Small intestine (tissue), 7 donors: ENCODE measurements around the gene NCBP3. TPM values are rescaled to one million over a fixed set of nuclear protein-coding genes. Genes with fewer than 3 reads are reported as not detected.

Experiments used
- DNase-seq, 2 donors: peaks; one replicate each; pipeline versions ENCODE4 v3.0.0 to v3.0.0-alpha.2; 2013
- FAIRE-seq: peaks from 2 replicates; lab custom pipeline; 2012; peaks lifted over from hg19 to GRCh38; lab: Jason Lieb, UNC
- H3K27ac ChIP-seq, 3 donors: one replicate each; pipeline ENCODE4 v1.5.1; 2013; ENCODE audit warnings: low read length in 2 of 3, mild to moderate bottlenecking in 2 of 3, control low read depth in 1 of 3, inconsistent platforms in 1 of 3, low read depth in 1 of 3, moderate library complexity in 1 of 3
- H3K27me3 ChIP-seq, 3 donors: one replicate each; pipeline ENCODE4 v1.6.1; 2013; ENCODE audit warnings: low read length in 3 of 3, inconsistent platforms in 1 of 3; ENCODE audit not compliant: control insufficient read depth in 3 of 3, insufficient read depth in 3 of 3
- H3K36me3 ChIP-seq, 3 donors: one replicate each; pipeline ENCODE4 v1.6.1; 2013; ENCODE audit warnings: low read length in 3 of 3, inconsistent platforms in 1 of 3, low read depth in 1 of 3, mild to moderate bottlenecking in 1 of 3, moderate library complexity in 1 of 3; ENCODE audit not compliant: control insufficient read depth in 3 of 3, insufficient read depth in 2 of 3
- H3K4me1 ChIP-seq, 3 donors: one replicate each; pipeline ENCODE4 v1.6.1; 2013; ENCODE audit warnings: low read length in 2 of 3, inconsistent platforms in 1 of 3, low read depth in 1 of 3, mild to moderate bottlenecking in 1 of 3, moderate library complexity in 1 of 3; ENCODE audit not compliant: control insufficient read depth in 3 of 3, insufficient read depth in 2 of 3
- H3K4me3 ChIP-seq, 3 donors: one replicate each; pipeline ENCODE4 v1.5.1; 2013; ENCODE audit warnings: low read length in 3 of 3, control low read depth in 1 of 3, inconsistent platforms in 1 of 3, low read depth in 1 of 3, mild to moderate bottlenecking in 1 of 3, moderate library complexity in 1 of 3
- H3K9me3 ChIP-seq, 2 donors: one replicate each; pipeline ENCODE4 v1.6.1; 2013; ENCODE audit warnings: low read depth in 1 of 2, low read length in 1 of 2; ENCODE audit not compliant: control insufficient read depth in 2 of 2, insufficient read depth in 1 of 2
- WGBS, 3 donors: extraction: QIAGEN DNeasy Blood & Tissue Kit; methylation state at CpG; one replicate each; pipeline ENCODE4 v1.1.7; 2013; 5-methylcytosine and 5-hydroxymethylcytosine counted together
- polyA plus RNA-seq, 4 donors: library from polyadenylated mRNA; stranded (reverse) in 3 of 4; unstranded in 1 of 4; fragments of 200-250 nt in 3 of 4; fragments of 120-200 nt in 1 of 4; gene quantifications; one replicate each; pipeline versions ENCODE4 v1.2.1 to v1.2.3, GENCODE V29; 2013
- donor health status: healthy with polysubstance abuse.
- donor health status: control.
- donor health status: control.
- donor health status: Bipolar disorder and iron deficiency.
- donor health status: healthy.

NCBP3 gene
- polyA plus RNA-seq, 4 donors: 14.9 to 64.3 (median 21.2) TPM

DNA sequence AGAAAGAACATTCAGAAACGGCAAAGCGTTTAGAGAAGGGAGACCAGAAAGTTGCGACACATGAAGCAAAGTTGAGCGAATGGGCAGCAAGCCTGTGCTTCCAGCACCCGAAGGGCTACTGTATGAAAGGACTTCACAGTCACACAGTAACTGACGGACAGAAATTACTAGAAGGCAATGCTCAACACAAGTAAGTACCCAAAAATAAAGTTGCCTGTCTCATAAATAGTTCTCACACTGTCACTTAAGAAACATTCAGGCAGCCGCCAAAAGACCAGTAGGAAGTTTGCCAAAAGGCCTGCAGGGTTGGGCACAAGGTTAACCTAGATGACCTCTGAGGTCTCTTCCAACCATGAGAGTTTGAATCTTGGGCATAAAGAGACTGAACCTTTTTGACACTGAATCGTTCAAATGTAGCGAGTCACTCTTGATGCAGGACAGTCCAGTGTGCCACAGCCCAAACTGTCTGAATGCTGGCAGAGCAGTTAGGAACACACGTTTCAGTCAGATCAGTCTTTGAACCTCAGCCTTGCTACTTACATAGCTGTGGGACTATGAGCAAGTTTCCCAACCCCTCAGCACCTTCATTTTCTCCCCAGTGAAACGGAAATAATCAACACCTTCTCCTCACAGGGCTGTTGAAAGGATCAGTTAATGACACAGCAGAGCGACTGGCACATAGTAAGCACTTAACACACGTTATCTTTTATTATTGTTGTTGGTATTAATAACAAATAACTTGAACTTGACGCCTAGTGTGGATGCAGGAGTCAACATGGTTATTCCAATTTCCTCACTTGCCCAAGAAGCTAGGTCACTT lies 10.4 kb downstream of the NCBP3 start:
- H3K4me3 ChIP-seq: no peak overlapping the region
- peaks cover 2 to 50% (median 4%) of the 10 kb centered on the region in 3 donors for H3K36me3 ChIP-seq
- FAIRE-seq (no peak), DNase-seq (no peak)
- peak overlapping the region in 1 of 3 donors; percentile 46 for H3K27ac ChIP-seq
- no peaks in the 10 kb centered on the region for H3K9me3 ChIP-seq
- 82 to 88% (median 88%) methylated on average over 14 of the region's 14 CpGs for whole genome bisulfite sequencing, 3 donors
- H3K4me1 ChIP-seq: peaks cover 0 to 22% (median 2%) of the 10 kb centered on the region in 3 donors
- no peaks in the 10 kb centered on the region for H3K27me3 ChIP-seq

- Histone ChIP-seq H3K4me3 (no peak overlapping the region), H3K9me3 (no peaks in the 10 kb centered on the region), H3K36me3 (peaks cover 2 to 52% (median 4%) of the 10 kb centered on the region in 3 donors), H3K27ac (peak overlapping the region in 1 of 3 donors; percentile 46), H3K4me1 (peaks cover 0 to 18% (median 2%) of the 10 kb centered on the region in 3 donors), H3K27me3 (no peaks in the 10 kb centered on the region)
- FAIRE-seq (no peak), DNase-seq (no peak)
- WGBS, 3 donors: 87 to 94% (median 92%) methylated on average over 4 of the region's 4 CpGs
Measured at GRCh38 chr17:3834811-3835210, 11.2 kb downstream of the NCBP3 start.

- H3K36me3 ChIP-seq: peaks cover 5 to 40% (median 13%) of the 10 kb centered on the region in 3 donors
- 85 to 91% (median 87%) methylated on average over 7 of the region's 7 CpGs for WGBS, 3 donors
- FAIRE-seq: no peak
- DNase-seq: no peak
- no peaks in the 10 kb centered on the region for H3K9me3 ChIP-seq
- H3K4me1 ChIP-seq: peaks cover 0 to 4% (median 0%) of the 10 kb centered on the region in 3 donors
- H3K27me3 ChIP-seq: no peaks in the 10 kb centered on the region
- no peak overlapping the region for H3K4me3 ChIP-seq
- peak overlapping the region in 2 of 3 donors; percentile 41 to 76 for H3K27ac ChIP-seq
Measured at GRCh38 chr17:3828852-3829232, 17.2 kb downstream of the NCBP3 start.

DNA sequence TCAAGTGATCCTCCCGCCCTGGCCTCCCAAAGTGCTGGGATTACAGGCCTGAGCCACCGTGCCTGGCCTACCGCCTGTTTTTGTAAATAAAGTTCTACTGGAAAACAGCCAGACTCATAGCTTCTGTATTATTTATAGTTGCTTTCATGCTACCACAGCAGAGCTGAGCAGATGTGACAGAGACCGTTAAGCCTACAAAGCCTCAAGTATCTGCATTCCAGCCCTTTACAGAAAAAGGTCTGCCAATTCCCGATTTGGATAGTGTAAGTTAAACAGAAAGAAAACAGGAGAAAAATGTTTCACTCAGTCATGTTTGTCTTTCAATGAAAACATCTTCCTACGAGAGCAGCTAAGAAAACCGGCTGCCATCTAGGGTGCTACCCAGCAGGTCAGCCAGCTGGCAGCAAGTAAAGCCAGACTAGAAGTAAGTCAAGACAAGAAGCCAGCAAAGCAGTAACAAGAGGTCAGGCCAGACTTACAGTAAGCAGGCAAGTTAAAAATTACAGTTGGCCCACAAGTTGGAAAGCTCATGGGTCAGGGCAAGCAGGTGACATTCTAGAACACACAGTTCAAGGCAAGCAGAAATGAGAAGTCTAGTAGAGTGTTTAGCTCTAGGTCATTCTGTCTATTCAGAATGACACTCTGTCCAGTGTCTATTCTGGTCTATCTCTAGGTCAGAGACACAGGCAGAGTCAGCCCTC lies 17.7 kb downstream of the NCBP3 start:
- DNase-seq (peak; percentile 9 to 26), FAIRE-seq (no peak)
- H3K4me3 ChIP-seq: no peak overlapping the region
- 65 to 79% (median 76%) methylated on average over 7 of the region's 7 CpGs for WGBS, 3 donors
- peaks cover 0 to 4% (median 0%) of the 10 kb centered on the region in 3 donors for H3K4me1 ChIP-seq
- H3K27ac ChIP-seq: peak overlapping the region in 2 of 3 donors; percentile 53 to 76
- peaks cover 9 to 43% (median 17%) of the 10 kb centered on the region in 3 donors for H3K36me3 ChIP-seq
- H3K27me3 ChIP-seq: no peaks in the 10 kb centered on the region
- H3K9me3 ChIP-seq: no peaks in the 10 kb centered on the region

GRCh38 chr17:3827124-3827773 lies 18.8 kb downstream of the NCBP3 start:
- FAIRE-seq (no peak), DNase-seq (peak; percentile 74 to 75)
- Histone ChIP-seq H3K36me3 (peaks cover 11 to 44% (median 17%) of the 10 kb centered on the region in 3 donors), H3K27ac (no peak overlapping the region), H3K4me1 (peaks cover 0 to 4% (median 0%) of the 10 kb centered on the region in 3 donors), H3K4me3 (no peak overlapping the region), H3K9me3 (no peaks in the 10 kb centered on the region), H3K27me3 (no peaks in the 10 kb centered on the region)
- 42 to 53% (median 46%) methylated on average over 6 of the region's 6 CpGs for WGBS, 3 donors

- 89 to 96% (median 93%) methylated on average over 4 of the region's 4 CpGs for WGBS, 3 donors
- no peak for FAIRE-seq
- peaks cover 11 to 47% (median 19%) of the 10 kb centered on the region in 3 donors for H3K36me3 ChIP-seq
Measured at GRCh38 chr17:3826191-3826590, 19.9 kb downstream of the NCBP3 start.

GRCh38 chr17:3821101-3821500 lies 24.9 kb downstream of the NCBP3 start:
- peaks cover 9 to 50% (median 17%) of the 10 kb centered on the region in 3 donors for H3K36me3 ChIP-seq
- no peak overlapping the region for H3K4me3 ChIP-seq
- H3K27me3 ChIP-seq: no peaks in the 10 kb centered on the region
- no peaks in the 10 kb centered on the region for H3K9me3 ChIP-seq
- no peak overlapping the region for H3K27ac ChIP-seq
- 92 to 97% (median 96%) methylated on average over 9 of the region's 9 CpGs for WGBS, 3 donors
- DNase-seq (no peak), FAIRE-seq (no peak)
- H3K4me1 ChIP-seq: no peaks in the 10 kb centered on the region

More at GRCh38 chr17:3826191-3826590, 19.9 kb downstream of the NCBP3 start:
- Histone ChIP-seq H3K4me3 (no peak overlapping the region), H3K27ac (no peak overlapping the region), H3K27me3 (no peaks in the 10 kb centered on the region), H3K4me1 (peaks cover 0 to 4% (median 0%) of the 10 kb centered on the region in 3 donors), H3K9me3 (no peaks in the 10 kb centered on the region)
- no peak for DNase-seq

DNA sequence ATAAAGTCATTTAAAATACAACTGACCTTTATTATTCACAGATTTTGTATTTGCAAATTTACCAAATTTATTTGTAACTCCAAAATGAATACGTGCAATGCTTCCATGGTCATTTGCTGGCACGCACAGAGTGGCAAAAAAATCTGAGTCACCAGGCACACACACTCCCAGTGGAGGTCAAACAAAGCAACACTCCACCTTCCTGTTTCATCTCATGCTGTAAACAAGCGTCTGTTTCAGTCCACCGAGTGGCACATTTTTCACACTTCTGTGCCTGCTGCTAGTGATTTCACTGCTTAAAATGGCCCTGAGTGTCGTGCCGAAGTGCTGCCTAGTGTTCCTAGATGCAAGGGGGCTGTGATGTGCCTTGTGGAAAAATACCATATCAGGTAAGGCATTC lies 27.3 kb downstream of the NCBP3 start:
- no peaks in the 10 kb centered on the region for H3K9me3 ChIP-seq
- FAIRE-seq: no peak

More for the DNA sequence above, 27.3 kb downstream of the NCBP3 start:
- Histone ChIP-seq H3K36me3 (peaks cover 8 to 61% (median 24%) of the 10 kb centered on the region in 3 donors), H3K4me1 (no peaks in the 10 kb centered on the region), H3K27me3 (no peaks in the 10 kb centered on the region), H3K27ac (no peak overlapping the region), H3K4me3 (no peak overlapping the region)
- no peak for DNase-seq
- 82 to 88% (median 87%) methylated on average over 6 of the region's 6 CpGs for WGBS, 3 donors
